Renal pelvis (tissue), 4 donors: ENCODE data around the gene STK32B. TPM values are rescaled to one million over a fixed set of nuclear protein-coding genes. Genes with fewer than 3 reads are reported as not detected.
A peak's percentile ranks its signal among the peaks of the same experiment; 100 is the strongest.

Experiments
- DNase-seq: peaks from one replicate; pipeline ENCODE4 v3.0.0-alpha.2; 2013
- polyA plus RNA-seq, 3 donors: library from polyadenylated mRNA; unstranded; fragments of 120-200 nt; gene quantifications; one replicate each; pipeline ENCODE4 v1.2.1, GENCODE V29; 2013; ENCODE audit not compliant: insufficient read length in 3 of 3

Gene STK32B
- polyA plus RNA-seq, 3 donors: 7.2 to 10.6 (median 8.4) TPM

GRCh38 chr4:5524446-5525299 lies 473.4 kb downstream of the STK32B start:
- DNase-seq: peak; percentile 47

- DNase-seq: no peak
These were observed 475.0 kb downstream of the STK32B start for GRCh38 chr4:5526080-5526846.

- DNase-seq: peak; percentile 30
These were observed 475.9 kb downstream of the STK32B start for GRCh38 chr4:5527211-5527610.

- no peak for DNase-seq
These were observed 476.8 kb downstream of the STK32B start for GRCh38 chr4:5528031-5528436.

- no peak for DNase-seq
These were observed 480.8 kb downstream of the STK32B start for GRCh38 chr4:5532100-5532499.

- DNase-seq: no peak
These were observed 488.3 kb downstream of the STK32B start for GRCh38 chr4:5539584-5539983.

DNA sequence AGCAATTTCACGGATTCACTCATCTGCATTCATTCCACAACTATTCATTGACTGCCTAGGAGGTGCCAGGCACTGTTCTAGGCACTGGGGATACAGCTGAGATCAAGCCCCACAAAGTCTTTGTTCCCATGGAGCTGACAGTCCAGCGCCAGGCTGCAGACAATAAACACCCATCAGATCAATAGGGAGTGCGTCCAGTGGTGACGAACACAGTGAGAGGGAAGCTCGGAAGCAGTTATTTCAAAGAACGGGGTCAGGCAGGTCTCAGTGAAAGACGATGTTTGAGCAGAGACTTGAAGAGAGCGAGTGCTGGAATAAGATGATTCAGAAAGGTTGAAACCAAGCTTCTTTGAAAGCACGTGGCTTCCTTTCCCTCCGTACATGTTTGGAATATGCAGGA lies 489.9 kb downstream of the STK32B start:
- DNase-seq: no peak

- DNase-seq: no peak
These were observed 492.4 kb downstream of the STK32B start for GRCh38 chr4:5543681-5544080.

DNA sequence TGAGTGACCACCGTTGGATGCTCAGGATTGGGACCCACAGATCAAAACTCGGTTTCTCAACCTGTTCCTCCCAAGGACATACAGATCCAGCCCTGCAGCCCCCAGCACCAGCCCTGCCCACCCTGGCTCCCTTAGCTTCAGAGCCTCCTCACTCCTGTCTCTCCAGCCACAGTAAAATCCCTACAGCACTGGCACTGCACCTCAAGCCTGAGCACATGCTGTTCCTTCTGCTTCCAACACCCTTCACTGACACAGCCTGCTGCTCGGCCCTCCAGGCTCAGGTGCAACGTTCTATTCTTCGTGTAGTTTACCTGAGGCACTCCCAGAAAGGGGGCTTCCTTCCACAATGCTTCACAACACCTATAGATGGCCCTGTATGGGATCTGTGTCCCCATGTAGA lies 493.5 kb downstream of the STK32B start:
- no peak for DNase-seq

DNA sequence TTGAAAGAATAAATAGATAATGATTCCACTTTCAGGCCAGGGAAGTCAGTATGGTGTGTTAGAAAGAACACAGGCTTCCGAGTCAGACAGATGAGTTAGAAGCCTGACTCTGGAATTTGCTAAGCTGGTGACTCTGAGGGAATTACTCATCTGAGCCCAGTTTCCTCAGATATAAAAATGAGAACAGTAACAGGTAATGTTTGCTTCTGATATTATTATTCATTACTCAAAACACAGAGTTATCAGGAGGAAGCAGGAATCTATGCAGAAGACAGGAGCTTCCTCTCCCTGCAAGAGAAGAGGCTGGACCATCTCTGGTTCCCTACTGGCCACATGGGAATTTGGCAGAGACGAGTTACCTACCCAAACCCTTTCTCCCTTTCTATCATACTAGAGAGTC lies 494.0 kb downstream of the STK32B start:
- no peak for DNase-seq

- no peak for DNase-seq
These were observed 496.5 kb downstream of the STK32B start for GRCh38 chr4:5547651-5548249.

Other genes starting within 250 kb of the STK32B start
- gene MSX1, start 191.8 kb upstream of the STK32B start, polyA plus RNA-seq: 1 to 10 TPM in 2 of 3 donors, under 1 TPM in 1; 0.84 to 1.1 (median 1.1) TPM
- 1 to 10 TPM; 6.4 to 7.3 (median 6.7) TPM for gene CYTL1, start 32.0 kb upstream of the STK32B start, polyA plus RNA-seq